Panc1 (cell line): Measurements from ENCODE around the gene PRKACA. TPM values are rescaled to one million over a fixed set of nuclear protein-coding genes. Genes with fewer than 3 reads are reported as not detected.

Source experiments
- ATAC-seq: fragments of 200-7000 bp; cut with Tn5 transposase; 2 replicates; pipeline ENCODE4 v1.9.1; 2020; ENCODE audit warnings: mild to moderate bottlenecking, moderate library complexity
- BruUV-seq: library from RNA; stranded (reverse); fragments of 400-500 nt; replicated peaks from 2 replicates; lab custom pipeline; 2021; lab: Mats Ljungman, UMichigan
- CTCF ChIA-PET: fragments of 300-600 bp; sonication (Branson Sonifier 250); formaldehyde crosslinking; loops from one replicate; lab custom pipeline; 2022; ENCODE audit warnings: antibody characterized with exemption; lab: Charles Lee
- POLR2A ChIA-PET: fragments of 300-600 bp; sonication (Branson Sonifier 250); formaldehyde crosslinking; loops from one replicate; lab custom pipeline; 2022; ENCODE audit warnings: antibody characterized with exemption; lab: Charles Lee
- DNase-seq: peaks from one replicate; pipeline ENCODE4 v3.0.0-alpha.2; 2010; ENCODE audit warnings: low read depth, low spot score
- H3K27ac ChIP-seq: 2 replicates; pipeline ENCODE4 v1.5.1; 2011; ENCODE audit warnings: mild to moderate bottlenecking, low read length, inconsistent platforms
- H3K27me3 ChIP-seq: fragments of 200-500 bp; sonication (Bioruptor generic); 2 replicates; pipeline ENCODE4 v1.6.0; 2014; ENCODE audit warnings: low read length, inconsistent platforms; ENCODE audit not compliant: control insufficient read depth, insufficient read depth
- H3K36me3 ChIP-seq: fragments of 200-500 bp; sonication (Bioruptor generic); 2 replicates; pipeline ENCODE4 v1.5.1; 2014; ENCODE audit warnings: inconsistent platforms, mild to moderate bottlenecking, low read length, moderate library complexity; ENCODE audit not compliant: control insufficient read depth, insufficient read depth
- H3K4me1 ChIP-seq: 2 replicates; pipeline ENCODE4 v1.5.1; 2011; ENCODE audit warnings: inconsistent platforms, mild to moderate bottlenecking, low read length, moderate library complexity; ENCODE audit not compliant: control insufficient read depth, insufficient read depth
- H3K4me3 ChIP-seq, 2 experiments: 2 replicates each; pipeline ENCODE4 v1.5.1; 2011 to 2012; ENCODE audit warnings: low read depth in 2 of 2, low read length in 2 of 2, mild to moderate bottlenecking in 2 of 2, inconsistent platforms in 1 of 2, moderate library complexity in 1 of 2
- H3K9me3 ChIP-seq: fragments of 200-500 bp; sonication (Bioruptor generic); 2 replicates; pipeline ENCODE4 v1.5.1; 2014; ENCODE audit warnings: low read depth, mild to moderate bottlenecking, inconsistent platforms, low read length, moderate library complexity; ENCODE audit not compliant: control insufficient read depth, insufficient read depth
- POLR2AphosphoS5 ChIP-seq: IDR thresholded peaks from 2 replicates; pipeline ENCODE4 v1.6.1; 2012; ENCODE audit warnings: mild to moderate bottlenecking, low read depth, low read length, moderate library complexity
- SIN3A ChIP-seq: IDR thresholded peaks from 2 replicates; pipeline ENCODE4 v1.6.1; 2012; ENCODE audit warnings: low read depth, mild to moderate bottlenecking, low read length, moderate library complexity, borderline replicate concordance; ENCODE audit not compliant: insufficient read depth
- TCF7L2 ChIP-seq: IDR thresholded peaks from 2 replicates; pipeline ENCODE4 v1.6.1; 2011; ENCODE audit warnings: mild to moderate bottlenecking, low read depth, low read length, inconsistent platforms
- in situ Hi-C: cut with HindIII; loops from 2 replicates; pipeline ENCODE4 v1.10.0; 2016; ENCODE audit warnings: low sequenced_read_pairs, low pct_unique_long_range_greater_than_20kb
- intact Hi-C: fragments of 100-400 bp; cut with micrococcal nuclease; formaldehyde crosslinking; loops from one replicate; pipeline ENCODE4 v1.10.0; 2022; ENCODE audit not compliant: unreplicated experiment
- total RNA-seq: library from RNA; stranded (reverse); gene quantifications from one replicate; pipeline ENCODE4 v1.2.1, GENCODE V29; 2021; ENCODE audit not compliant: unreplicated experiment
- TF ChIP-seq, protein P1 (sequence below), 2 experiments: IDR thresholded peaks; 2 replicates each; pipeline ENCODE4 v1.6.1; 2011 to 2012; ENCODE audit warnings: low read depth in 2 of 2, control low read depth in 1 of 2, low read length in 1 of 2, mild to moderate bottlenecking in 1 of 2, moderate library complexity in 1 of 2; ENCODE audit not compliant: insufficient read depth in 1 of 2
- TF ChIP-seq, protein P2 (sequence below): fragments of 450-650 bp; IDR thresholded peaks from 2 replicates; pipeline ENCODE4 v1.5.1; 2017; ENCODE audit warnings: mild to moderate bottlenecking

The PRKACA gene
- total RNA-seq, 1 experiment from 2014 or later = 70.8 TPM

DNA sequence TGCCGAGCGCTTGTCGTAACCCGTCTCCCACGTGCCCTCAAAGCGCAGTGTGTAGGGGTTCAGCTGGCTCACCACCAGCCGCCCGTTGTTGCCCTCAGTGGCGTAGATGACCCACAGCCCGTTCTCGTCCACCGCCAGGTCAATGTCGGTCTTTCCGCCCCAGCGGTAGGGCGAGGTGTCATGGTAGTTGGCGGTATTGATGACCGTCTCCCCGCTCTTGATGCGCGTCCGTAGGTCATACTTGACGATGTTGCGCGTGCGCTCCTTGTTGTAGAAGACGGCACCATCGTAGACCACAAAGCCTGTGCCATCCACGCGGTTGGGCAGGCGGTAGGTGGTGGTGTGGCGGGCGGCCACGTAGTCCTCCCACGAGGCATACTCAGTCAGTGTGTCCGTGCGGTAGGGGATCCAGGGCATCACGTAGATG is 45.3 kb upstream of the PRKACA start:
- no peaks in the 10 kb centered on the region; the same call in 1 of the 2 replicates for H3K36me3 ChIP-seq
- BruUV-seq = no TSS peak
- in situ Hi-C loops (no loop called here), intact Hi-C loops (no loop called here)
- ATAC-seq (no peak), DNase-seq (no peak)
- H3K4me1 ChIP-seq = no peaks in the 10 kb centered on the region; the same call in 1 of the 2 replicates
- TF ChIP-seq SIN3A (no peak), POLR2AphosphoS5 (no peak), TCF7L2 (no peak)
- TF ChIP-seq, protein P1, sequence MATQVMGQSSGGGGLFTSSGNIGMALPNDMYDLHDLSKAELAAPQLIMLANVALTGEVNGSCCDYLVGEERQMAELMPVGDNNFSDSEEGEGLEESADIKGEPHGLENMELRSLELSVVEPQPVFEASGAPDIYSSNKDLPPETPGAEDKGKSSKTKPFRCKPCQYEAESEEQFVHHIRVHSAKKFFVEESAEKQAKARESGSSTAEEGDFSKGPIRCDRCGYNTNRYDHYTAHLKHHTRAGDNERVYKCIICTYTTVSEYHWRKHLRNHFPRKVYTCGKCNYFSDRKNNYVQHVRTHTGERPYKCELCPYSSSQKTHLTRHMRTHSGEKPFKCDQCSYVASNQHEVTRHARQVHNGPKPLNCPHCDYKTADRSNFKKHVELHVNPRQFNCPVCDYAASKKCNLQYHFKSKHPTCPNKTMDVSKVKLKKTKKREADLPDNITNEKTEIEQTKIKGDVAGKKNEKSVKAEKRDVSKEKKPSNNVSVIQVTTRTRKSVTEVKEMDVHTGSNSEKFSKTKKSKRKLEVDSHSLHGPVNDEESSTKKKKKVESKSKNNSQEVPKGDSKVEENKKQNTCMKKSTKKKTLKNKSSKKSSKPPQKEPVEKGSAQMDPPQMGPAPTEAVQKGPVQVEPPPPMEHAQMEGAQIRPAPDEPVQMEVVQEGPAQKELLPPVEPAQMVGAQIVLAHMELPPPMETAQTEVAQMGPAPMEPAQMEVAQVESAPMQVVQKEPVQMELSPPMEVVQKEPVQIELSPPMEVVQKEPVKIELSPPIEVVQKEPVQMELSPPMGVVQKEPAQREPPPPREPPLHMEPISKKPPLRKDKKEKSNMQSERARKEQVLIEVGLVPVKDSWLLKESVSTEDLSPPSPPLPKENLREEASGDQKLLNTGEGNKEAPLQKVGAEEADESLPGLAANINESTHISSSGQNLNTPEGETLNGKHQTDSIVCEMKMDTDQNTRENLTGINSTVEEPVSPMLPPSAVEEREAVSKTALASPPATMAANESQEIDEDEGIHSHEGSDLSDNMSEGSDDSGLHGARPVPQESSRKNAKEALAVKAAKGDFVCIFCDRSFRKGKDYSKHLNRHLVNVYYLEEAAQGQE (IDR thresholded peaks at IDR 0.05; ENCODE audit: insufficient read depth in 1 of 2, low read depth in 2 of 2, low read length in 1 of 2) = no peak
- TF ChIP-seq, protein P2, sequence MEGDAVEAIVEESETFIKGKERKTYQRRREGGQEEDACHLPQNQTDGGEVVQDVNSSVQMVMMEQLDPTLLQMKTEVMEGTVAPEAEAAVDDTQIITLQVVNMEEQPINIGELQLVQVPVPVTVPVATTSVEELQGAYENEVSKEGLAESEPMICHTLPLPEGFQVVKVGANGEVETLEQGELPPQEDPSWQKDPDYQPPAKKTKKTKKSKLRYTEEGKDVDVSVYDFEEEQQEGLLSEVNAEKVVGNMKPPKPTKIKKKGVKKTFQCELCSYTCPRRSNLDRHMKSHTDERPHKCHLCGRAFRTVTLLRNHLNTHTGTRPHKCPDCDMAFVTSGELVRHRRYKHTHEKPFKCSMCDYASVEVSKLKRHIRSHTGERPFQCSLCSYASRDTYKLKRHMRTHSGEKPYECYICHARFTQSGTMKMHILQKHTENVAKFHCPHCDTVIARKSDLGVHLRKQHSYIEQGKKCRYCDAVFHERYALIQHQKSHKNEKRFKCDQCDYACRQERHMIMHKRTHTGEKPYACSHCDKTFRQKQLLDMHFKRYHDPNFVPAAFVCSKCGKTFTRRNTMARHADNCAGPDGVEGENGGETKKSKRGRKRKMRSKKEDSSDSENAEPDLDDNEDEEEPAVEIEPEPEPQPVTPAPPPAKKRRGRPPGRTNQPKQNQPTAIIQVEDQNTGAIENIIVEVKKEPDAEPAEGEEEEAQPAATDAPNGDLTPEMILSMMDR = no peak
- POLR2A ChIA-PET = no interaction called here
- H3K9me3 ChIP-seq = no peaks in the 10 kb centered on the region
- H3K27me3 ChIP-seq = no peaks in the 10 kb centered on the region
- H3K4me3 ChIP-seq = no peak overlapping the region
- CTCF ChIA-PET = no interaction called here
- H3K27ac ChIP-seq = no peak overlapping the region

DNA sequence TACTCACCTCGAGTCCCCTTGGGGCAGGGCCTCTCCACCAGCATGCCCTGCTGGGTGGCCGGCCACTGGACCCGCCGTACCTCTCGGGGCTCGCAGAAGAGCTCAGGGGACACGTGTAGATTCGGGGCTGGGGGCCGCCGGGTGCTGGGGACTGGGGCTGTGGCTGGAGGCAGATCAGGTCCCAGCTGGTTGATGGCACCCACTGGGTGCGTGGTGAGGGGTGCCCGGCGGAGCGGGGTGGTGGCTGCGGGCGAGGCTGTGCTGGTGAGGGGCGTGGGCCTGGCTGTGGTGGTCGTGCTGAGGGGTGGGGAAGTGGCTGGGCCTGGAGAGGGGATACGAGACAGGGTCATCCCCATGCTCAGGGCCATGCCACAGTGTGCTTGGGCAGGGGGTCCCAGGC is 43.7 kb upstream of the PRKACA start:
- BruUV-seq = no TSS peak
- no peak for ATAC-seq
- no peaks in the 10 kb centered on the region for H3K4me1 ChIP-seq
- DNase-seq = no peak
- in situ Hi-C loops = no loop called here
- no peak overlapping the region for H3K27ac ChIP-seq
- ChIA-PET POLR2A (no interaction called here), CTCF (interaction anchor here (0.8 kb wide), 1 partner anchor 37 kb away, joined by 3 read pairs; no protein-coding TSS in a partner anchor)
- no peak overlapping the region for H3K4me3 ChIP-seq
- H3K9me3 ChIP-seq = no peaks in the 10 kb centered on the region
- intact Hi-C loops = no loop called here
- no peaks in the 10 kb centered on the region for H3K27me3 ChIP-seq
- TF ChIP-seq TCF7L2 = no peak
- TF ChIP-seq, protein P1 (IDR thresholded peaks at IDR 0.05; ENCODE audit: insufficient read depth in 1 of 2, low read depth in 2 of 2, low read length in 1 of 2) = no peak
- TF ChIP-seq, protein P2 = no peak
- TF ChIP-seq SIN3A = no peak
- TF ChIP-seq POLR2AphosphoS5 = no peak
- H3K36me3 ChIP-seq = no peaks in the 10 kb centered on the region; the same call in 1 of the 2 replicates
